ENCODE data around the gene ISM2. TPM values are rescaled to one million over a fixed set of nuclear protein-coding genes. Genes with fewer than 3 reads are reported as not detected.
A peak's percentile ranks its signal among the peaks of the same experiment; 100 is the strongest.

ISM2 gene
- total and polyA plus RNA-seq, 8 donors = not detected

DNA sequence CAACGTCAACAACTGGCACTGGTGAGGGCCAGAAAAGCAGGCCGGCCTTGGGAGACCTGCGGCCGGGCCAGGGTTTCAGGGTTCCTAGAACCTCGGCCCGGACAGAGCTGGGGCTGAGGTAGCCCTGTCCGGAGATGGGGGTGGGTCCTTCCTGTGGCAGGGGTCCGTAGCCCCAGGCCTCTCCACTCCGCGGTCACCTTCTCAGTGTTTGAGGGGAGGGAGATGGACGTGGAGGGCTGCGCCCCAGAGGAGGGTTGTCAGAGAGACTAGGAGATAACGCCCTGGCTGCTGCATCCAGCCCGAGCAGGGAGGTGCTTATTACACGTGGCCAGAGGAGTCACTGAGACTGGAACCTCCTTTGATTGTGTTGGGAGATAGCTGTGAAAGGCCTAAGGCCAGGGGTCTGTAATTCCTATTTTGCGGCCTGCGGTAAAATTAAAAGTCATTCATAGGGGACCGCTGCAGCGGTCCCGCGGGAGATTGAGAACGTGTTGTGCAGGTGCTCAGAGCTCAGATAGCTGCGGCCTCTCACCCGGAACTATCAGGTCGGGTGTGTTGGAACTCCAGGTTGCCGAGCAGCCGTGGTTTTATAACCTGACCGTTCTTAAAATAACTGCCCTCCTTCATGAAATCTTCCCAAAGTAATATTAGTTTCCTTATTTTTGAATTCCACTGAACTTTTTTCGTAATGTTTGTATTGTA is 40.2 kb downstream of the ISM2 start:
- Histone ChIP-seq H3K36me3 (peaks cover 0 to 22% (median 18%) of the 10 kb centered on the region in 3 donors), H3K4me1 (peaks cover 0 to 17% (median 6%) of the 10 kb centered on the region in 3 donors), H3K27me3 (no peaks in the 10 kb centered on the region), H3K27ac (peak overlapping the region; percentile 75 to 100 (median 88)), H3K9me3 (no peaks in the 10 kb centered on the region), H3K4me3 (peak overlapping the region; percentile 55 to 99 (median 84))
- peak; percentile 26 to 44 (median 28) for ATAC-seq
- no peak for FAIRE-seq
- DNase-seq = peak in 3 of 6 donors; percentile 14 to 58 (median 31)
- intact Hi-C loops (cut with DNase I) = no loop called here
- TF ChIP-seq, protein P1, sequence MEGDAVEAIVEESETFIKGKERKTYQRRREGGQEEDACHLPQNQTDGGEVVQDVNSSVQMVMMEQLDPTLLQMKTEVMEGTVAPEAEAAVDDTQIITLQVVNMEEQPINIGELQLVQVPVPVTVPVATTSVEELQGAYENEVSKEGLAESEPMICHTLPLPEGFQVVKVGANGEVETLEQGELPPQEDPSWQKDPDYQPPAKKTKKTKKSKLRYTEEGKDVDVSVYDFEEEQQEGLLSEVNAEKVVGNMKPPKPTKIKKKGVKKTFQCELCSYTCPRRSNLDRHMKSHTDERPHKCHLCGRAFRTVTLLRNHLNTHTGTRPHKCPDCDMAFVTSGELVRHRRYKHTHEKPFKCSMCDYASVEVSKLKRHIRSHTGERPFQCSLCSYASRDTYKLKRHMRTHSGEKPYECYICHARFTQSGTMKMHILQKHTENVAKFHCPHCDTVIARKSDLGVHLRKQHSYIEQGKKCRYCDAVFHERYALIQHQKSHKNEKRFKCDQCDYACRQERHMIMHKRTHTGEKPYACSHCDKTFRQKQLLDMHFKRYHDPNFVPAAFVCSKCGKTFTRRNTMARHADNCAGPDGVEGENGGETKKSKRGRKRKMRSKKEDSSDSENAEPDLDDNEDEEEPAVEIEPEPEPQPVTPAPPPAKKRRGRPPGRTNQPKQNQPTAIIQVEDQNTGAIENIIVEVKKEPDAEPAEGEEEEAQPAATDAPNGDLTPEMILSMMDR (IDR thresholded peaks at IDR 0.05) = no peak
- WGBS, 2 donors = 0 to 1% methylated on average over 28 to 29 of the region's 29 CpGs

DNA sequence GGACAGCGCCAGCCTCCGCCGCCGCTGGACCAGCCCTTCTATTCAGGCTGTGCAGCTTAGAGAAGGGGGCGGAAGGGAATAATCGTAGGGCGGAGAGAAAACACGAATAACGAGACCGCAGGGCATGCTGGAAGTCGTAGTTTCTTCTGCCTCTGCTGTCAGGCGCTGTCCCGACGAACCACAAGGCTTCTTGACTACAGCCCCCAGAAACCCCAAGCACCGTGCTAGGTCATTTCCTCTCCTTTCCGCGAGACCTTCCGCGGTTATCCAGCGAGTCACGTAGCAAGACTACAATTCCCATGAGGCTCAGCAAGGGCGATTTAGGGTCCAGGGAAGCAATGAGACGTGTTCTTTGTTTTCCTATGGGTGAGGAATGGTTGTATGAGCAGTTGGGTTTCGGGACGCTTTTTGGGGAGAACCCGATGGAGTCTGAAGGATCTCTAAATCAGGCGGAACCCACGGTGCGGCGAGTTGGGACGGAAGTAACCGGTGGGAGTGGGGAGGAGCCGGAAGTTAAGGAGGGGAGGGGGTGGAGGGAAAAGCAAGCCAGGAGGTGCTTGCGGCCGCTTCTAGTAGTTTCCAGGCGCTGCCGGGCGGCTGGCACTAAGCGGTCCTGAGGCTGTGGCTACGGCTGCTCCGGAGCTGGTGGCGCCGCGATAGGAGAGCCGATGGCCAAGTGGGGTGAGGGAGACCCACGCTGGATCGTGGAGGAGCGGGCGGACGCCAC is 40.9 kb downstream of the ISM2 start, which contains the start of the genes AHSA1 and VIPAS39:
Gene AHSA1, plus strand, starts transcription at position 572 of the 727 bp plus-strand sequence. Its CDS starts 97 bp downstream, at position 669.
Gene VIPAS39, minus strand, starts transcription at position 80 of the 727 bp plus-strand sequence. CDS start 3,499 bp downstream, outside the sequence.
- DNase-seq (peak; percentile 86 to 98 (median 94)), ATAC-seq (peak; percentile 94 to 98 (median 96)), FAIRE-seq (peak; percentile 90)
- no peaks in the 10 kb centered on the region for H3K27me3 ChIP-seq
- WGBS, 2 donors = 0% methylated on average over 50 of the region's 50 CpGs
- peak within 1 kb of the TSS; percentile 75 to 100 (median 88) for H3K27ac ChIP-seq
- TF ChIP-seq, protein P1 (IDR thresholded peaks at IDR 0.05) = no peak
- peaks cover 0 to 17% (median 6%) of the 10 kb centered on the region in 3 donors for H3K4me1 ChIP-seq
- intact Hi-C loops (cut with DNase I) = no loop called here
- peaks cover 0 to 18% (median 18%) of the 10 kb centered on the region in 3 donors for H3K36me3 ChIP-seq
- peak within 1 kb of the TSS; percentile 55 to 99 (median 84) for H3K4me3 ChIP-seq
- H3K9me3 ChIP-seq = no peaks in the 10 kb centered on the region

DNA sequence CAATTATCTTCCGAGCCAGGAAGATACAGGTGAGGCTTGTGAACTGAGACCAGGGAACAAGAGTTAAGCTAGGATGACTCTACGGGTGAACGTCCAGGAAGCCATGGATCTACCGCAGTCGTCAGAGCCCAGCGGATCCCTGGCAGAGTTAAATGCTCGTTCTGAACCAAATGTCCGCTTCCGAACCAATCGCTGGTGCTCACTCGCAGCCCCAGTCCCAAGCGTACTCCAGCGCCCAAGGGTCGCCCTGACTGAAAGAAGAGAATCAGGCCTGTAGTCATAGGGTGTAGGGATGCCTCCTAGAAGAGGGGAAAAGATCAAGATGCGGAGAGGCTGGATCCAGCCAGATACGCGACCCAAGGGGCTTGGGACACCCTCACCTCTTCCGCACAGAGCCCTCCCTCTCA is 41.5 kb downstream of the ISM2 start:
- TF ChIP-seq, protein P1 (IDR thresholded peaks at IDR 0.05) = no peak
- Histone ChIP-seq H3K27me3 (no peaks in the 10 kb centered on the region), H3K4me3 (peak overlapping the region; percentile 55 to 94 (median 66)), H3K27ac (peak overlapping the region; percentile 75 to 100 (median 88)), H3K36me3 (peaks cover 0 to 12% (median 12%) of the 10 kb centered on the region in 3 donors), H3K4me1 (peaks cover 0 to 17% (median 6%) of the 10 kb centered on the region in 3 donors), H3K9me3 (no peaks in the 10 kb centered on the region)
- peak in 3 of 4 donors; percentile 0 to 1 (median 1) for ATAC-seq
- FAIRE-seq = no peak
- 0 to 1% methylated on average over 18 of the region's 18 CpGs for WGBS, 2 donors
- intact Hi-C loops (cut with DNase I) = no loop called here
- DNase-seq = no peak

DNA sequence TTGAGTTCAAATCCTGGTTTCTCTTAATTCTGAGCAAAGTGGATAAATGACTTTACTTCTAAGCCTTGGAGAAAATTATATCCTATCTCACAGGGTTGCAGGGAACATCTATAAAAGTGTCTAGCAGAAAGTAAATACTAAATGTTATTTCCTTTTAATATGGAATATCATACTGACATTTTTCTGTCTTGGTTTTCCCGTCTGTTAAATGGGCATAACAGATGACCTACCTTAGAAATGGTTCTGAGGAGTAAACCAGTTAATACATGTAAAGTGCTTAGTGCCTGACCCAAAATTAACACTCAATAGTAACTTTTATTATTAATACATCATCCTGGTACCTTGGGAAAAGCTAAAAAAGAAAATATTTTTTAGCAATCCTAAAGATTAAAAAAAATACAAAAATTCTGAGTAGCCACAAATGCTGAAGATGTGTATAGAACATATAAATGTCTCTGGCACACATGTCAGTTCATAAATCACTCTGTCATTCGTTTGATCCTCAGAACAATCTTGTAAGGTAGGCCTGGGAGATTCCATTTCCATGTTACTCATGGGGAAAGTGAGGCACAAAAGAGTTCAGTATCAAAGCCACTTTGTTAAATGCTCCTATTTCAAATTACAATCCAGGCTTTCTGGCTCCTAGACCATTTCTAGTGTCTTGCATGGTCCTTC is 42.5 kb downstream of the ISM2 start:
- intact Hi-C loops (cut with DNase I) = no loop called here
- 56 to 62% methylated on average over 2 of the region's 2 CpGs for WGBS, 2 donors
- Histone ChIP-seq H3K27ac (no peak overlapping the region), H3K4me1 (peaks cover 0 to 17% (median 6%) of the 10 kb centered on the region in 3 donors), H3K27me3 (no peaks in the 10 kb centered on the region), H3K9me3 (no peaks in the 10 kb centered on the region), H3K4me3 (peak overlapping the region in 1 of 4 donors; percentile 73), H3K36me3 (peaks cover 0 to 6% (median 2%) of the 10 kb centered on the region in 3 donors)
- TF ChIP-seq, protein P1 (IDR thresholded peaks at IDR 0.05) = no peak
- no peak for ATAC-seq
- no peak for FAIRE-seq
- DNase-seq = no peak
